ENCODE results near the gene KRT2. TPM values are rescaled to one million over a fixed set of nuclear protein-coding genes. Genes with fewer than 3 reads are reported as not detected.
"Not testable (repeated sequence)": the region's sequence is repeated elsewhere in the genome, so short reads cannot be mapped to it uniquely, and the experiment has no call there.

KRT2 gene
- total and polyA plus RNA-seq, 9 of the 15 experiments (the other 6 are each of a cell fraction or from before 2014, with no cell fraction given), result 0.03 to 0.69 (median 0.07) TPM; not detected in 2

DNA sequence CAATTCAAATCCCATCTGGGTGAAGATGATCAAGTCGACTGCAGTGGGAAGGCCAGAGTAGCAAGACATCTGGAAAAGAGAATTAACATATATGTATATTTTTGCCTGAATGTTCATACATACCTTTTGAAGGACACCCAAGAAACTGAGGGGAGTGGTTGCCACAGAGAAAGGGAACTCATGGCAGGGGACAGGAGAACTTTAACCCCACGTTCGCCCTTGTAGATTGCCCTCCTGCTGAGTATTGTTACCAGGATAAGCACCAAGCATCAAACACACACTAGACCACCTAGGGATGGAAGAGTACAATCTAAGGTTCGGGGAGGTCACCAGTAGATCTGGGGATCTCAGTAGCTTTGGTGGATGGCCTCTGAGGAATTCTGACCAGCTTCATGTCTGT is 18.5 kb upstream of the KRT2 start:
- Histone ChIP-seq H3K4me3 (no peak overlapping the region), H3K9me1 (ENCODE audit: control insufficient read depth, insufficient read depth, low read length) (no peaks in the 10 kb centered on the region), H3K9me3 (replicated peaks; ENCODE audit: control insufficient read depth, insufficient read depth, low read depth, low read length) (no peaks in the 10 kb centered on the region), H3K9ac (ENCODE audit: insufficient read depth in 1 of 2, low read depth in 2 of 2, low read length in 2 of 2) (no peak overlapping the region), H3K27ac (ENCODE audit: extremely low read depth, low read depth, low read length) (no peak overlapping the region), H3K79me2 (ENCODE audit: control insufficient read depth, insufficient read depth, low read length) (no peaks in the 10 kb centered on the region), H3K27me3 (ENCODE audit: control insufficient read depth in 2 of 2, insufficient read depth in 2 of 2, low read length in 2 of 2) (peaks cover 0 to 7% of the 10 kb centered on the region in 2 experiments; a peak in 2 of 5 replicates), H3K4me1 (replicated peaks in 1 of 2; ENCODE audit: control insufficient read depth in 2 of 2, insufficient read depth in 2 of 2, low read length in 2 of 2) (peaks cover 0 to 5% of the 10 kb centered on the region in 2 experiments; a peak in 1 of 5 replicates), H3K4me2 (ENCODE audit: insufficient read depth, low read length) (no peak overlapping the region), H4K20me1 (replicated peaks; ENCODE audit: control insufficient read depth, insufficient read depth, low read length) (no peaks in the 10 kb centered on the region), H2AFZ (ENCODE audit: low read depth, low read length) (no peak overlapping the region), H3K36me3 (ENCODE audit: control insufficient read depth, insufficient read depth, low read length) (no peaks in the 10 kb centered on the region)
- ChIA-PET POLR2A (no interaction called here), CTCF (ENCODE audit: low intra/inter-chr PET ratio) (no interaction called here)
- 42% methylated on average over 4 of the region's 4 CpGs for WGBS (ENCODE audit: insufficient coverage, low coverage, missing lambda C conversion rate)
- intact Hi-C loops (cut with micrococcal nuclease) (no loop called here), in situ Hi-C loops (cut with MboI) (no loop called here)
- TF ChIP-seq ZNF583 (CRISPR knock-in tag; IDR thresholded peaks at IDR 0.05) (no peak), KLF6 (CRISPR knock-in tag; IDR thresholded peaks at IDR 0.05; ENCODE audit: borderline replicate concordance) (no peak), ZNF133 (CRISPR knock-in tag; IDR thresholded peaks at IDR 0.05) (no peak), SUPT5H (IDR thresholded peaks at IDR 0.05) (no peak), FOXM1 (IDR thresholded peaks at IDR 0.05; ENCODE audit: low read depth) (no peak), FOXM1 (CRISPR knock-in tag; IDR thresholded peaks at IDR 0.05; ENCODE audit: low read depth) (no peak), OTX1 (CRISPR knock-in tag; IDR thresholded peaks at IDR 0.05) (no peak), KDM4B (IDR thresholded peaks at IDR 0.05; ENCODE audit: borderline replicate concordance in 2 of 2, low read depth in 1 of 2) (no peak), RB1 (IDR thresholded peaks at IDR 0.05; ENCODE audit: low read depth) (no peak), SRSF7 (optimal IDR thresholded peaks at IDR 0.05; ENCODE audit: low read depth, low read length) (no peak), GTF2E2 (tag; IDR thresholded peaks at IDR 0.05) (no peak), ZNF830 (CRISPR knock-in tag; IDR thresholded peaks at IDR 0.05) (no peak), POLR2A (conservative IDR thresholded peaks at IDR 0.05) (no peak)
- TF ChIP-seq, protein P1, sequence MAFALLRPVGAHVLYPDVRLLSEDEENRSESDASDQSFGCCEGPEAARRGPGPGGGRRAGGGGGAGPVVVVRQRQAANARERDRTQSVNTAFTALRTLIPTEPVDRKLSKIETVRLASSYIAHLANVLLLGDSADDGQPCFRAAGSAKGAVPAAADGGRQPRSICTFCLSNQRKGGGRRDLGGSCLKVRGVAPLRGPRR (CRISPR knock-in tag; IDR thresholded peaks at IDR 0.05), result no peak
- FAIRE-seq, result no peak
- DNase-seq (ENCODE audit: extremely low read depth in 1 of 4, low spot score in 3 of 4), result no peak
- no peak for ATAC-seq
- BruUV-seq (replicated peaks), result no TSS peak

DNA sequence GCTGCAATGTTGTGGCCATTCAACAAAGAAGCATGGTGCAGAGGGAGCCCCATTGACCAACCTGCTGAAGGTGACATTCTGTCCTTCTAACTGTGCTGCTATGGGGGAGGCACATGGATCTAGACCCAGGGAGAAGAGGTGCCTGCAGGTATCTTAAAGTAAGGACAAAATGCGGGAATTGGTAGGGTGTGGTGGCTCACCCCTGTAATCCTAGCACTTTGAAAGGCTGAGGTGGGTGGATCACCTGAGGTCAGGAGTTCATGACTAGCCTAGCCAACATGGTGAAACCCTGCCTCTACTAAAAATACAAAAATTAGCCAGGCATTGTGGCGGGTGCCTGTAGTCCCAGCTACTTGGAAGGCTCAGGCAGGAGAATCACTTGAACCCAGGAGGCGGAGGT is 17.9 kb upstream of the KRT2 start:
- CTCF ChIA-PET (ENCODE audit: low intra/inter-chr PET ratio); H3K27me3 ChIP-seq (ENCODE audit: control insufficient read depth in 2 of 2, insufficient read depth in 2 of 2, low read length in 2 of 2); ATAC-seq; H2AFZ ChIP-seq (ENCODE audit: low read depth, low read length); H3K27ac ChIP-seq (ENCODE audit: extremely low read depth, low read depth, low read length); FAIRE-seq; H3K79me2 ChIP-seq (ENCODE audit: control insufficient read depth, insufficient read depth, low read length); intact Hi-C loops (cut with micrococcal nuclease); H3K9me1 ChIP-seq (ENCODE audit: control insufficient read depth, insufficient read depth, low read length); DNase-seq (ENCODE audit: extremely low read depth in 1 of 4, low spot score in 3 of 4); H3K9ac ChIP-seq (ENCODE audit: insufficient read depth in 1 of 2, low read depth in 2 of 2, low read length in 2 of 2); H3K9me3 ChIP-seq (replicated peaks; ENCODE audit: control insufficient read depth, insufficient read depth, low read depth, low read length); BruUV-seq (replicated peaks); H3K4me2 ChIP-seq (ENCODE audit: insufficient read depth, low read length); in situ Hi-C loops (cut with MboI); H3K4me1 ChIP-seq (replicated peaks in 1 of 2; ENCODE audit: control insufficient read depth in 2 of 2, insufficient read depth in 2 of 2, low read length in 2 of 2); H4K20me1 ChIP-seq (replicated peaks; ENCODE audit: control insufficient read depth, insufficient read depth, low read length); H3K4me3 ChIP-seq; POLR2A ChIA-PET; H3K36me3 ChIP-seq (ENCODE audit: control insufficient read depth, insufficient read depth, low read length): not testable (repeated sequence)
- 58% methylated on average over 3 of the region's 3 CpGs for WGBS (ENCODE audit: insufficient coverage, low coverage, missing lambda C conversion rate)

Data from K562 (cell line).